ENCODE data around the gene EGLN3. TPM values are rescaled to one million over a fixed set of nuclear protein-coding genes. Genes with fewer than 3 reads are reported as not detected.
"Not testable (repeated sequence)": the region's sequence is repeated elsewhere in the genome, so short reads cannot be mapped to it uniquely, and the experiment has no call there.

EGLN3 gene
- 0.64 and 4.0 TPM in 2 replicates for total RNA-seq

DNA sequence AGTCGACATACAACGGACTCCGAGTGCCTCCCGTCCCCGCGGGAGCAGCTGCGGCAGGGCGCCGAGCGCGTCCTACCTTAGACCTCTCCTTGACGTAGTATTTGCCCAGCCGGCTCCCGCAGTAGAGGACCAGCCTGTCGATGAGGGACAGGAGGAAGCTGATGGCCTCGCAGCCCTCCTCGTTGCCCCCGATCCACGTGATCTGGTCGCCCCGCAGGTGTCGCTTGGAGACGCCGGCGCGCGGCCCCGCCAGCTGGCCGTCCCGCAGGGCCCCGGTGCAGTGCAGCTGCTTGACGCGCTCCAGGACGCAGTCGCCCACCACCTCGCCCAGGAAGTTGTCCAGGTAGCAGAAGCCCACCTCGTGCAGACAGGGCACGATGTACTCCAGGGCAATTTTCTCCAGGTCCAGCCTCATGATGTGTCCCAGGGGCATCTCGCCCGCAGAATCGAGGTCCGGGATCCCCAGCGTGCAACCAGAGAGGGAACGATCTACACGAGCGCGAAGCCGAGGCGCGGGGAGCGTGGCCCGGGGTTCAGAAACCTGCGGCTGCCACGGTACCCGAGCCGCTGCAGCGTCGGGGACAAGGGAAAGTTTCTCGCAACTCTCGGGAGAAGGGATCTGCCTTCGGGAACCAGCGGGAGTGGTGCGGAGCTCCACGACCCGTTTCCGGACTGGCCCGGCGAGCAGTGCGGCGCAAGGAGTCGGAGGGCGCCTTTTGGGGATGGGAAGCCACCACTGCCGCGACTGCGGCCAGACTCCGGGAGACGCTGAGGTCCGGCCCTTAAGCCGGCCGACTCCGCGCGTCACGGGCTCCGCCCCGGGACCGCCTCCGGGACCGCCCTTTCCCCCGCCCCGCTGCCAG is at the start of gene EGLN3:
Gene EGLN3, minus strand, starts transcription at position 755 of the 863 bp plus-strand sequence. Its CDS starts 322 bp downstream, at position 433.
- DNase-seq (ENCODE audit: low read depth in 2 of 2) = peak in 1 of 2 donors; percentile 66

GRCh38 chr14:34000396-34000795 is 49.5 kb upstream of the EGLN3 start:
- no peak for DNase-seq (ENCODE audit: low read depth in 2 of 2)

GRCh38 chr14:33999771-34000291 is 49.0 kb upstream of the EGLN3 start:
- DNase-seq (ENCODE audit: low read depth in 2 of 2) = no peak

DNA sequence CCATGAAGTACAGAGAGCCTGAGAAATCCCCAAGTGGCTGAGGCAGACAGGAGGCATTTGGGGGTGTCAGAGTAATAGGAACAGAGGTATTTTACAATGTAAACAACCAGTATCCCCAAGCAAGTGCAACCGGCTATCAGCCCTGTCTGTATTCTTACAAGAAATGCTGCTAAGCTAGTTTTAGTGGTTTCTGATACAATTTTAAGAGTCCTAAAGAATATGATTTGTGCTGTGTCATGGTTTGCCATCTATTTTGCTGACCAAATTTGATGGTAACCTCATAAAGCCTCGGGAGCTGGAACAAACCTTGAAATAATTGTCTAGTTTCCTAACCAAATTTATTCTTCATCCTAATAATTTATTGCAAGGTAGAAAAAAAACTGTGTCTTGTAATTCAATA is 46.7 kb upstream of the EGLN3 start:
- DNase-seq (ENCODE audit: low read depth in 2 of 2) = no peak

DNA sequence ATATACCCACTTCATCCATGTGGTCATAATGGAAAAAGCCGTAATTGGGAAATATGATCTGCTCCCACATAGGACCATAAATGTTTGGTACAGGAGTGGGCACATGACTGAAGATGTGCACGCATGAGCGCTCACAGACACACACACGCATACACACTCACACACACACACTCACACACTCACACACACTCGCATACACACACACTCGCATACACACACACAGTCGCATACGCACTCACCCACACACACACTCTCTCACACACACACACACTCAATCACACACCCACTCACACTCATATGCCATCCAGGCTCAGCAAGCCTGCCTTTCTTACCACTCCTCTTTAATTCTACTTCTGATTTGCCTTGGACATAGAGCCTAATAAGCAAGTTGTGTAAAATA is 45.6 kb upstream of the EGLN3 start:
- no peak for DNase-seq (ENCODE audit: low read depth in 2 of 2)

DNA sequence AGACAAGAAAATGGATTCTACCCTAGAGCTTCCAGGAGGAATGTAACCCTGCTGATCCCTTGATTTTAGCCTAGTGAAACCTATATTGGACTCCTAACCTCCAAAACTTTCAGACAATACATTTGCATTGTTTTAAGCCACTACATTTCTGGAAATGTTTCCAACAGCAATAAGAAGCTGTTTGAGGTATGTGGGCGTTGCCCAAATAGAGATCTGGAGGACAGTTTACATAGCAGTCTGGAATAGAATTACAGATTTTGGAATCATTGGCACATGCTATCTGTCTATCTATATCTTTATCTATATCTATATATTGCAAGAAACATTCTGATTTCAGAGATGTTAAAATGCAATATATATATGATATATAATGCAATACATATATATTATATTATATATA is 42.4 kb upstream of the EGLN3 start:
- no peak for DNase-seq (ENCODE audit: low read depth in 2 of 2)

GRCh38 chr14:33992274-33993007 is 41.6 kb upstream of the EGLN3 start:
- no peak for DNase-seq (ENCODE audit: low read depth in 2 of 2)

DNA sequence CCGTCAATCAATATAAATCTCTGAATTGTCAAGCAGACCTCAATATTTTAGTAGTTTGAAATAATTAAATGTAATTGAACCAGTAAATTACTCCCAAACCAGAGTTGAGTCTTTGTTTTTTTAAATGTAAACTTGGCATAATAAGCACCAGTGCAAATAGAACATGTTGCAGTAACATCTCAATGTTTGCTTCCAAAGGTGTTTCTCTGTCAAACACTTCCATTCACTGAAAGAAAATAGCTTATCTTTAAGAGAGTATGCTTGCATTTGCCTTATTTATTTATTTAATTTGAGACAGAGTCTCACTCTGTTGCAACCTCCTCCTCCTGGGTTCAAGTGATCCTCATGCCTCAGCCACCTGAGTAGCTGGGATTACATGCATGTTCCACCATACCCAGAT is 39.9 kb upstream of the EGLN3 start:
- no peak for DNase-seq (ENCODE audit: low read depth in 2 of 2)

- no peak for DNase-seq (ENCODE audit: low read depth in 2 of 2)
Measured at GRCh38 chr14:33987565-33988080, 36.7 kb upstream of the EGLN3 start.

DNA sequence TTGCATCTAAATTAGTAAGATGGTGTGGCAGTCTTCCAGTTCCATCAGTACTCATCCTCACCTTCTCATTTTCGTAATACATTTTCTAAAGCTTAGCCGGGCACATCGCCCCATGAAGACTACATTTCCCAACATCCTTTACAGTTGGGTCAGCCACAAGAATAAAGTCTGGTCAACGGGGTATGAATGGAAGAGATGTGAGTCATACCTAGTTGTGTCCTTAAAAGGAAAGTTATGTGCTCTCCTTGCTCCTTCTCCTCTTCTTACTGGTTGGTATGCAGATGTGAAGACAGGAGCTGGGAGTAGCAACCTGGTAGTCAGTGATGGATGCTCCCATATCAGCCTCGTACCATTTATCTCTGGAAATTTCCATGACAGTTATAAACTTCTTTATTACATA is 35.9 kb upstream of the EGLN3 start:
- DNase-seq (ENCODE audit: low read depth in 2 of 2) = no peak

DNA sequence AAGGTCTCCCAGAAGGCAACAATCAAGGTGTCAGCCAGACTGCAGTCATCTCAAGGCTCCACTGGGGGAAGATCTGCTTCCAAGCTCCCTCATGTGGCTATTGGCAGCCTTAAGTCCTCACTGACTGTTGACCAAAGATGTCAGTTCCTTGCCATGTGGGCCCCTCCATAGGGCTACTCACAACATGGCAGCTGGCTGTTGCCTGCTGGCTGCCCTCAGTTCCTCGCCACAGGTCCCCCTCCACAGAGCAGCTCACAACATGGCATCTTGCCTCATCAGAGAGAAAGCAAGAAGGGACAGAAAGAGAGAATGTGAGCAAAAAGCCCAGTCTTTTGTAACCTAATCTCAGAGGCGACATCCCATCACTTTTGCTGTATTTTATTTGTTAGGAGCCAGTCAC is 34.4 kb upstream of the EGLN3 start:
- no peak for DNase-seq (ENCODE audit: low read depth in 2 of 2)

GRCh38 chr14:33979613-33980276 is 28.9 kb upstream of the EGLN3 start:
- DNase-seq (ENCODE audit: low read depth in 2 of 2) = no peak

DNA sequence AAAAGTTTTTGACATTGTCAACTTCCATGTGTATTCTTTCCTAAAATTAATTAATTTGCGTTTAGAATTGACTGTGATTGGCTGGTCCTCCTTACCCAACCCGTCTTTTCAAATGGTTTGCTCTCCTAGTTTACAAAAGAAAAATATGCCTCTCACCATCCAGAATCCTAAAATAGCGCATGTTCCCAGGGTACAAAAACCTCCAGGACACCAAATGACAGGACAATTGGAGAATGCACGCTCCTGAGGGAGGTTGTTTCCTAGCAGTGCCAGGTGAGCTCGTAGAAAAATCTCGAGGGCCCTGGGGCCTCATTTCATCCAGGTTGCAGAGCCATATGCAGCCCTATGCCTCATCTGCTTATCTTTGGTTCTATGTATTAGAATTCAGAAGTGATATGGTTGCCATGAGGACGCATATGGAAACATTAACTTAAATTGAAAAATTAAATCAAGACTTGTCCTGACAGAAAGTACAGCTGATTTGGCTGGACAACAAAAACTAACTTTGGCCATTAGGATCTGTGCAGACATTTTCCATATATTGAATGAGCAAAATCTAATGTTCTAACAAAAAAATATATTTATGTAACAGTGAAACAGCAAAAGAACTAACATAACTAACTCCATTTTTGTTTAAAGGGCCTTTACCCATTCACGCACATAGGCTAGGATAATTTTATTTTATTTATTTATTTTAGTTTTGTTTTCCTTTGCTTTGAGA is 28.2 kb upstream of the EGLN3 start:
- DNase-seq (ENCODE audit: low read depth in 2 of 2) = no peak

DNA sequence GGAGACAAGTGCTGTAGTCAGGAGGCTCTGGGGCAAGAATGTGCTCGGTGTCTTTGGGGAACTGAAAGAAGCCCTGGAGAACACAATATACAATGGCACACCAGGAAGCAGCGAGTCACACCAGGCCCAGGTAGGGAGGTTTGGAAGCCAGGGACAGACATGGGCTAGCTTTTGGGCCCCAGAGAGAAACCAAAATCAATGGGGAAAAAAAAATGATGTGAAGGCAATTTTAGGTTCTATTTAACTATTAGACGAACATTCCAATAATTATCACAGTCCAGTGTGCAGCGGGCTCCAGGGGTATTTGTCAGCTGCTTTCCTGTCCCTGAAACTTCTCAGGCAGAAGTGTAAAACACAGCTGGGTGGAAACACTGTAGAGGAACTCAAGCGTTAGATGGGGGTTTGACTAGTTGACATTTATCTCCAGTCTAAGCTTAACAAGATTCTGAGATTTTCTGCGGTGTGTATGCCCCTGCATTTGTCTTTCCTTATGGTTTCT is 21.8 kb upstream of the EGLN3 start:
- DNase-seq (ENCODE audit: low read depth in 2 of 2) = no peak

- not testable (repeated sequence) for DNase-seq (ENCODE audit: low read depth in 2 of 2)
Measured at GRCh38 chr14:33969846-33970245, 19.0 kb upstream of the EGLN3 start.

- no peak for DNase-seq (ENCODE audit: low read depth in 2 of 2)
Measured at GRCh38 chr14:33968722-33969121, 17.8 kb upstream of the EGLN3 start.

- DNase-seq (ENCODE audit: low read depth in 2 of 2) = no peak
Measured at GRCh38 chr14:33967138-33967537, 16.3 kb upstream of the EGLN3 start.

GRCh38 chr14:33966276-33966675 is 15.4 kb upstream of the EGLN3 start:
- DNase-seq (ENCODE audit: low read depth in 2 of 2) = no peak

DNA sequence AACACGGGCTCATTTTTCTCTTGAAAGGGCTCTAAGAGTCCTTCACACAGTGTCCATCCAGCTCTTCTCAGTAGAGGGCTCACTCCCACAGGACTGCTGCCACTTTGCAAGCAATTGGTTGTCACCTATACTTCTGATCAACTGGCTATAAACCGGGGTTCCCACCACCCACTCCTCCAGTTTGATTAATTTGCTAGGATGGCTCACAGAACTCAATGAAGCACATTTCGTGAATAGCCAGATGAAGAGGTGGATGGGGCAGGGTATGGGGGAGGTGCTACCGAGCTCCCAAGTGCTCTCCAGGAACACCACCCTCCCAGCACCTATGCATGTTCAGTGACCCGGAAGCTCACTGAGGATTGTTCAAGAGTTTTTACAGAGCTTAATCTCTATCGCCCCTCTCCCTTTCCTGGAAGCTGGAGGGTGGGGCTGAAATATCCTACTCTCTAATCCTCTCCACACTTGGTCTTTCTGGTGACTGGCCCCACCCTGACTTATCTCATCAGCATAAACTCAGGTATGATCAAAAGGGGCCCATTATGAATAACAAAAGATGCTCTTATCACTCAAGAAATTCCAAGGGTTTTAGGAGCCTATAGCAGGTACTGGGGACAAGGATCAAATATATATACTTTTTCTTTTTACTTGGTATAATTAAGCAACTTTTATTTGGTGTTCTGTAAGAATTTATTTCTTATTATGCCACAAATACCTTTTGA is 13.9 kb upstream of the EGLN3 start:
- no peak for DNase-seq (ENCODE audit: low read depth in 2 of 2)

GRCh38 chr14:33963892-33964291 is 13.0 kb upstream of the EGLN3 start:
- no peak for DNase-seq (ENCODE audit: low read depth in 2 of 2)

Data from dermis microvascular lymphatic vessel endothelial cell (primary cell).